Fibroblast of pulmonary artery (primary cell): ENCODE measurements around the gene KIF5C.

Experiments used
- DNase-seq: peaks from one replicate; pipeline ENCODE4 v3.0.0-alpha.2; 2010; ENCODE audit warnings: low read depth
- H3K4me3 ChIP-seq: replicated peaks from 2 replicates; pipeline ENCODE4 v1.5.1; 2011; ENCODE audit warnings: low read depth, mild to moderate bottlenecking, control low read depth, low read length, moderate library complexity
- TF ChIP-seq, protein P1 (sequence below): IDR thresholded peaks from 2 replicates; pipeline ENCODE4 v1.5.1; 2011; ENCODE audit warnings: mild to moderate bottlenecking, control low read depth, low read length, inconsistent platforms; ENCODE audit errors: missing control alignments

Gene KIF5C

DNA sequence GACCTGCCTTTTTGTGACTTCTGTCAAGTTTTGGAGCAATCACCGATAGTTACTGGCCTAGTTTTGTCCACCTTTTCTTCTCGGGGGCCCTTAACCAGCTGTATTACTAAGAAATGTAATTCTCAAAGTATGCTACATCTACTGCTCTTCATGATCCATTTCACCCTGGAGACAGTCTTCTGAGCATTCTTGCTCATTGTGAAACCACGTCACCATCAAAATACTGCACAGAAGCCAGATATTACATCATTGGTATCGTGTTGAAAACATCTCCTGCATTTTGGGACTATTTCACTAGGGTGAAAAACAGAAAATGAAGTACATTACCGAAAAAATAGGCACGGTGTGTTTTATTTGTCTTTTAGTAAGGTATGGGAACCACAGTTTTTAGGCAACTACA is 175.2 kb downstream of the KIF5C start:
- H3K4me3 ChIP-seq: no peak overlapping the region
- TF ChIP-seq, protein P1, sequence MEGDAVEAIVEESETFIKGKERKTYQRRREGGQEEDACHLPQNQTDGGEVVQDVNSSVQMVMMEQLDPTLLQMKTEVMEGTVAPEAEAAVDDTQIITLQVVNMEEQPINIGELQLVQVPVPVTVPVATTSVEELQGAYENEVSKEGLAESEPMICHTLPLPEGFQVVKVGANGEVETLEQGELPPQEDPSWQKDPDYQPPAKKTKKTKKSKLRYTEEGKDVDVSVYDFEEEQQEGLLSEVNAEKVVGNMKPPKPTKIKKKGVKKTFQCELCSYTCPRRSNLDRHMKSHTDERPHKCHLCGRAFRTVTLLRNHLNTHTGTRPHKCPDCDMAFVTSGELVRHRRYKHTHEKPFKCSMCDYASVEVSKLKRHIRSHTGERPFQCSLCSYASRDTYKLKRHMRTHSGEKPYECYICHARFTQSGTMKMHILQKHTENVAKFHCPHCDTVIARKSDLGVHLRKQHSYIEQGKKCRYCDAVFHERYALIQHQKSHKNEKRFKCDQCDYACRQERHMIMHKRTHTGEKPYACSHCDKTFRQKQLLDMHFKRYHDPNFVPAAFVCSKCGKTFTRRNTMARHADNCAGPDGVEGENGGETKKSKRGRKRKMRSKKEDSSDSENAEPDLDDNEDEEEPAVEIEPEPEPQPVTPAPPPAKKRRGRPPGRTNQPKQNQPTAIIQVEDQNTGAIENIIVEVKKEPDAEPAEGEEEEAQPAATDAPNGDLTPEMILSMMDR: no peak
- peak; percentile 17 for DNase-seq

GRCh38 chr2:149055751-149056150 is 180.7 kb downstream of the KIF5C start:
- no peak overlapping the region for H3K4me3 ChIP-seq
- no peak for DNase-seq
- TF ChIP-seq, protein P1: no peak

DNA sequence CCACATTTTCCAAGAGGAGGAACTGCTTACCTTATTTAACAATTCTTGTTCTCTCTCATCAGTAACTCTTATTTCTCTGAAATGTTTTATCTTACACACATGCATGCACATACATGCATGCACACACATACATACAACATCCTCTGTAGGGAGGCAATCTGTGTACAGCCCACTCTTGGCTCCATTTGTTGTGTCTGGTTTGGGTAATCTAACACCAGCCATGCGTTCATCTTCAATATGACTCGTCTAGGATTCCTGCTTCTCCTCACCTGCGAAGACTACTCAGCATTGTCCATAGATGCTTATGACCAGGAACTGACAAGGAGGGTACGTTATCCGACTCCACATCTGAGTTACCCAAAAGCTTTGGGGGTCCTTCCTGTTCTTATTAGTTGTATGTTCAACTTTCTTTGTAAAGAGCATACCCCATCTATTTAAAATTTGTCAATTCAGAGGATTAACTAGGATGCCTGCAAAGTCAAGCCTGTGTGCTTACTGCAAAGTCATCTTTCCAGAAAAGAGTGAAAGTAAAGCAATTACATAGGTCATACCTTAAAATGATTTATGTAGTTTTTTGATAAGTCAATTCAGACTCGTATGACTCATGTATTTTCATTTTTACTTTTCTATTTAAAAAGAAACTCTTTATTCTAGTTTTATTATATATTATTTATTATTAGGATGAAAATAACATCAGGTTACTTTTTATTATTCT is 181.7 kb downstream of the KIF5C start:
- TF ChIP-seq, protein P1: no peak
- DNase-seq: no peak
- no peak overlapping the region for H3K4me3 ChIP-seq

- no peak for DNase-seq
- TF ChIP-seq, protein P1: no peak
- no peak overlapping the region for H3K4me3 ChIP-seq
Observed at GRCh38 chr2:149057401-149057800, 182.4 kb downstream of the KIF5C start.

DNA sequence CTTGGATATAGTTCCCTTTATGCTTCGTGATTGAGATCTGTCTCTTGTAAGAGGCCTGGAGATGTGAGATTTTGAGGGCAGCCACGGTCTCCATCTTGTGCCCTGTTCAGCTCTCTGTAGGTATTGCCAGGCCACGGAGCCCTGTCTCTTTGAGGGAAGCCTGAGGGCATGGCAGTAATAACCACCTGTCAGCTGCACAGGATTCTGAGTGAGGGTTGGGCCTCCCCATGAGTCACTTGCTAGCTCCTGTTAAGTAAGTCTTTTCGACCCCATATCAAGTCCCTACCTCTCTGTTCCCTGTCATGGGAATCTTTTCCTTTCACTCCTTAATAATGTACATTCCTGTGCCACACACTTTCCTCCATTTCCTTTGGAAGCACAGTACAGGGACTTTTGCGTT is 183.9 kb downstream of the KIF5C start:
- DNase-seq: no peak
- TF ChIP-seq, protein P1: no peak

DNA sequence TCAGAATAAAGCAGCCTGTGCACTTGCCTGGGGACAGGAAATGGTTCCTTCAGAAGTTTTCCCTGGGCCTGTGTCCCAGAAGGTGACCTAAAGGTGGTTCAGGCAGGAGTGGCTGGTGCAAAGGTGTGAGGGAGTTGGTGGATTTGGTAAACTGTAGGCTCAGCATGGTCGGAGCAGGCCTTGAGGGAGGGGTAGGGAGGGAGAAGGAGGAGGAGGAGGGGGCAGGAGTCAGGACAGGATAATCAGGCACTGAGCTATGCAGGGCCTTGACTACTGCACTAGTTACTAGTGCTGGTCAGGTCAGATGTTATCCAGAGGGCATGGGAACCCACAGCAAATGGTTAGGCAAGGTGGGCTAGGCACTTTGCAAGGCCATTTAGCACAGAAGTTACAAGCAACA is 184.8 kb downstream of the KIF5C start:
- TF ChIP-seq, protein P1: no peak
- DNase-seq: no peak
- no peak overlapping the region for H3K4me3 ChIP-seq

More for the DNA sequence above, 183.9 kb downstream of the KIF5C start:
- no peak overlapping the region for H3K4me3 ChIP-seq

DNA sequence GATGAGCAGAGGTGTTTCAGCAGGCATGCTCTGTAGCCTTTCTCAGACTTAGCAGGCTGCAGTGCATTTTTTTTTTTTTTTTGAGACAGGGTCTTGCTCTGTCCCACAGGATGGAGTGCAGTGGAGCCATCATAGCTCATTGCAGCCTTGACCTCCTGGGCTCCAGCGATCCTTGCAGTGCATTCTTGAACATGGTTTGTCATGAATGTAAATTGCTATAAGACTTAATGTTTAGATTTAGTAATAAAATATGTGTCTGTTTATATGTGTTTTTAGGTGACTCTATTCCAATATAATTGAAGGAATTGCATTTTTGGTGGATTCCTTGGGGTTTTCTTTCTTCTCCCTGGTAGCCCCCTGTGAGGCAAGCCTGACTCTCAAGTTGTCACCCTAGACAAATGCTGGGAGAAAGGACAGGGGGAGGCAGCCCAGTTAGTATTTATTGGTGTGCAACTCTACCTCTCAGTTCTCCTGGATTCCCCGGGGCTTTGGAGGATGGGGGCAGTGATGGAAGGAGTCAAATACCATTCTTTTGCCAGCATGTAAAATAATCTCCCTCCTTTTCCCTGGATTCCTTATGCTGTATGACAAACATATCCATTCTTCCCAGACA is 186.2 kb downstream of the KIF5C start:
- TF ChIP-seq, protein P1: no peak
- no peak overlapping the region for H3K4me3 ChIP-seq
- no peak for DNase-seq
